Activated naive CD4-positive, alpha-beta T cell treated with anti-CD3 and anti-CD28 coated beads, Interleukin-2, amount 10 ng/mL, durations not matched to agents 7 days and 5 days (primary cell): ENCODE measurements around the gene CFAP65.

Source experiments
- CTCF ChIA-PET: fragments of 350-600 bp; sonication (Branson Sonifier 250); formaldehyde crosslinking; loops from one replicate; lab custom pipeline; 2021; ENCODE audit warnings: antibody characterized with exemption; lab: Charles Lee
- DNase-seq: peaks from one replicate; pipeline ENCODE4 v3.0.0-alpha.2; 2020
- H3K27ac Mint-ChIP-seq: one replicate; pipeline ENCODE4 v1.8.0; 2021; ENCODE audit warnings: mild to moderate bottlenecking, moderate library complexity, mixed read lengths
- H3K27me3 Mint-ChIP-seq: one replicate; pipeline ENCODE4 v1.8.0; 2021; ENCODE audit warnings: mild to moderate bottlenecking, mixed read lengths
- H3K36me3 Mint-ChIP-seq: one replicate; pipeline ENCODE4 v1.8.0; 2021; ENCODE audit warnings: mixed read lengths
- H3K4me1 Mint-ChIP-seq: one replicate; pipeline ENCODE4 v1.8.0; 2021; ENCODE audit warnings: mixed read lengths
- H3K4me3 Mint-ChIP-seq: one replicate; pipeline ENCODE4 v1.8.0; 2021; ENCODE audit warnings: mild to moderate bottlenecking, moderate library complexity, mixed read lengths
- H3K9me3 Mint-ChIP-seq: one replicate; pipeline ENCODE4 v1.8.0; 2021; ENCODE audit warnings: mixed read lengths

CFAP65 gene

DNA sequence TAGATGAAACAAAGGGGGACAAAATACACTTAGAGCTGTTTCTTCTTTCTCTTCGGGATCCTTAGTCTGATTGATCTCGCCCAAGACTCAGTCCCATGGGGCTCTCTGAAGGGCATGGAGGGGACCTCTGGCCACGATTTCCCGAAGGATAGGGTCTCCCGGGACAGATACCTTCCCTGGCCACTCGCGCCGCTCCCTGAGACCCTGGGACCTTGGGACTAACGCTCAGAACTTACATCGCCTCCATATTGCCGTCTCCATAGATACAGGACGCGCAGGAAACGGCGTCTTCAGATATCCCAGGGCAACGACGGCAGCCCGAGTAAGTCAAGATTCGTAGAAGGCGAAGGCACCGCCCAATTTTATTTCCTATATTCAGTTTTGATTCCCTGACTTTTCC, at the start of gene CFAP65:
Gene CFAP65, minus strand, starts transcription at position 265 of the 400 bp plus-strand sequence. CDS start 2,468 bp downstream, outside the sequence.
- peak; percentile 59 for DNase-seq
- Mint-ChIP-seq H3K9me3 (no peaks in the 10 kb centered on the region), H3K36me3 (no peaks in the 10 kb centered on the region), H3K4me3 (peak within 1 kb of the TSS; percentile 42), H3K27ac (no peak within 1 kb of the TSS), H3K27me3 (peaks cover 59% of the 10 kb centered on the region), H3K4me1 (peaks cover 9% of the 10 kb centered on the region)
- CTCF ChIA-PET: interaction anchor here (0.9 to 3.7 kb wide), 6 partner anchors 11 to 80 kb away, joined by 3 to 16 read pairs (median 4); no protein-coding TSS in a partner anchor

GRCh38 chr2:219090436-219091299, 49.4 kb upstream of the CFAP65 start:
- Mint-ChIP-seq H3K4me1 (no peaks in the 10 kb centered on the region), H3K36me3 (peaks cover 4% of the 10 kb centered on the region), H3K9me3 (no peaks in the 10 kb centered on the region), H3K27me3 (no peaks in the 10 kb centered on the region), H3K4me3 (no peak overlapping the region), H3K27ac (no peak overlapping the region)
- CTCF ChIA-PET: interaction anchor here (0.8 to 2.2 kb wide), 7 partner anchors 9 to 61 kb away, joined by 3 to 12 read pairs (median 4); no protein-coding TSS in a partner anchor
- no peak for DNase-seq

- Mint-ChIP-seq H3K27me3 (no peaks in the 10 kb centered on the region), H3K9me3 (no peaks in the 10 kb centered on the region), H3K27ac (no peak overlapping the region), H3K4me1 (peaks cover 8% of the 10 kb centered on the region), H3K36me3 (peaks cover 4% of the 10 kb centered on the region), H3K4me3 (no peak overlapping the region)
- DNase-seq: no peak
- CTCF ChIA-PET: interaction anchor here (1.8 kb wide), 1 partner anchor 30 kb away, joined by 8 read pairs; no protein-coding TSS in a partner anchor
Observed at GRCh38 chr2:219089330-219089729, 48.0 kb upstream of the CFAP65 start.

- Mint-ChIP-seq H3K4me3 (no peak overlapping the region), H3K27me3 (no peaks in the 10 kb centered on the region), H3K36me3 (peaks cover 4% of the 10 kb centered on the region), H3K4me1 (peaks cover 8% of the 10 kb centered on the region), H3K9me3 (no peaks in the 10 kb centered on the region), H3K27ac (no peak overlapping the region)
- DNase-seq: no peak
- CTCF ChIA-PET: interaction anchor here (1.3 to 2.1 kb wide), 6 partner anchors 9 to 77 kb away, joined by 4 to 9 read pairs (median 4); no protein-coding TSS in a partner anchor
Observed at GRCh38 chr2:219087848-219088247, 46.5 kb upstream of the CFAP65 start.

DNA sequence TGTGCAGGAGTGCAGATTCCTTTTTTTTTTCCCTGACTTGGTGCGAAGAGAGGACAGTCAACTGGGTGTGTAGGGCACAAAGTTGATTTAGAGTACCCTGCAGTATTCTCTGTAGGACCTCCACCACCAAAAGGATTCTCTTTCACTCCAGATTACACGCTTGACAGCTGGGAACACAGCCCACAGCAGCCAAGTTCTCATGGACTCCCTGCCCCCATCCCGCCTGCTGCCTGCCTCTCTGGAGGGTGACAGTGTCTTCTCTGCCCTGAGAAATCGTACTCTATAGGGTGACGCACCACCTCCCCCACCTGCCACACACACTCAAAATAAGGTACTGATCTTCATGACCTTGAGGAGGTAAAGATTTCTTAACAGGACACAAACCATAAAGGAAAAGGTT, 46.0 kb upstream of the CFAP65 start:
- no peaks in the 10 kb centered on the region for H3K27me3 Mint-ChIP-seq
- H3K36me3 Mint-ChIP-seq: peaks cover 4% of the 10 kb centered on the region
- CTCF ChIA-PET: interaction anchor here (0.6 to 2.1 kb wide), 7 partner anchors 9 to 77 kb away, joined by 4 to 9 read pairs (median 5); no protein-coding TSS in a partner anchor
- H3K4me1 Mint-ChIP-seq: peaks cover 8% of the 10 kb centered on the region
- H3K4me3 Mint-ChIP-seq: no peak overlapping the region
- no peaks in the 10 kb centered on the region for H3K9me3 Mint-ChIP-seq
- H3K27ac Mint-ChIP-seq: no peak overlapping the region
- no peak for DNase-seq

DNA sequence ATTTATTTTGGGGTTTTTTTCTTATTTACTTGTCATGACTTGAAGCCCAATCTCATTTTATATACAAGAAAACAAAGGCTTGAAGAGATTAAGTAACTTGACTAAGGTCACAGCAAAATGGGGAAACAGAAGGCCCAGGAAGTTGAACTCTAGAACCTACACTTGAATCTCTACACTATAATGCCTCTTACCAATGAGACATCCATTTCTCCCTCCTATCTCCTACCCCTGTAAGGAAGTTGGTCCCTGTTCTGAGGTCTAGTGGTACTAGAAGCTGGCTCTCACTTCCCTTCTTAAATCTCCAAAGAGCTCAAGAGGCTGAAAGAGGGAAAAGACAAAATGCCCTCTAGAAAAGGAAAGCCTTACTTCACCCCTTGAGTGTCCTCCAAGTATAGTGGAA, 44.9 kb upstream of the CFAP65 start:
- peaks cover 4% of the 10 kb centered on the region for H3K36me3 Mint-ChIP-seq
- no peak for DNase-seq
- peaks cover 8% of the 10 kb centered on the region for H3K4me1 Mint-ChIP-seq
- no peaks in the 10 kb centered on the region for H3K9me3 Mint-ChIP-seq
- H3K4me3 Mint-ChIP-seq: no peak overlapping the region
- CTCF ChIA-PET: interaction anchor here (0.7 to 1.7 kb wide), 5 partner anchors 8 to 111 kb away, joined by 3 to 5 read pairs (median 4); no protein-coding TSS in a partner anchor
- H3K27me3 Mint-ChIP-seq: no peaks in the 10 kb centered on the region
- H3K27ac Mint-ChIP-seq: no peak overlapping the region

- no peak overlapping the region for H3K4me3 Mint-ChIP-seq
- no peak for DNase-seq
- H3K27me3 Mint-ChIP-seq: no peaks in the 10 kb centered on the region
- H3K36me3 Mint-ChIP-seq: no peaks in the 10 kb centered on the region
- CTCF ChIA-PET: interaction anchor here (0.8 to 1.8 kb wide), 6 partner anchors 10 to 105 kb away, joined by 3 to 5 read pairs (median 4); no protein-coding TSS in a partner anchor
- peaks cover 8% of the 10 kb centered on the region for H3K4me1 Mint-ChIP-seq
- H3K9me3 Mint-ChIP-seq: no peaks in the 10 kb centered on the region
- no peak overlapping the region for H3K27ac Mint-ChIP-seq
Observed at GRCh38 chr2:219084791-219085190, 43.5 kb upstream of the CFAP65 start.

- CTCF ChIA-PET: interaction anchor here (0.8 kb wide), 1 partner anchor 24 kb away, joined by 3 read pairs; no protein-coding TSS in a partner anchor
Observed at GRCh38 chr2:219082332-219082958, 41.1 kb upstream of the CFAP65 start.

GRCh38 chr2:219081701-219082331, 40.5 kb upstream of the CFAP65 start:
- peaks cover 8% of the 10 kb centered on the region for H3K4me1 Mint-ChIP-seq
- CTCF ChIA-PET: no interaction called here

More at GRCh38 chr2:219082332-219082958, 41.1 kb upstream of the CFAP65 start:
- no peak overlapping the region for H3K4me3 Mint-ChIP-seq
- no peak for DNase-seq
- peaks cover 8% of the 10 kb centered on the region for H3K4me1 Mint-ChIP-seq
- peaks cover 2% of the 10 kb centered on the region for H3K36me3 Mint-ChIP-seq
- no peaks in the 10 kb centered on the region for H3K27me3 Mint-ChIP-seq
- no peak overlapping the region for H3K27ac Mint-ChIP-seq
- H3K9me3 Mint-ChIP-seq: no peaks in the 10 kb centered on the region

DNA sequence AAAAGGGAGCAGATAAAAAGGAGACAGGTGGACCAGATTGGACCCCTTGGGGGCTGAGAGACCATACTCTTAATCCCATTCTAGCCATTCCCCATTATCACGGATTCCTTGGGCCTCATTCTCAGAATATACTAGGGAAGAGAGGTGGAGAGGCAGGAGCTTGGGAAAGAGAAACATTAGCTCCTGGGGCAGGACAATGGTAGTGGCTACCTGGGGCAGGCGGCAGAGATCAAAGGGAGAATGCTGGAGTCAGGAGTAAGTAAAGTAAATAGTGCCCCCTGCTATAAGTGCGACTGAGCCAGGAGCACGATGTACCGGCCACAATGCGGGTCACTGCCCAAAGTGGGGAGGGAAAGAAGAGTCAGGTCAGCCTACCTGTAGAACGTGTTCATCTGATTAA, 39.8 kb upstream of the CFAP65 start:
- Mint-ChIP-seq H3K4me3 (no peak overlapping the region), H3K27ac (no peak overlapping the region), H3K9me3 (no peaks in the 10 kb centered on the region), H3K4me1 (peaks cover 8% of the 10 kb centered on the region), H3K27me3 (no peaks in the 10 kb centered on the region), H3K36me3 (peaks cover 2% of the 10 kb centered on the region)
- CTCF ChIA-PET: interaction anchor here (0.7 to 1.9 kb wide), 5 partner anchors 13 to 204 kb away, joined by 3 to 7 read pairs (median 4); no protein-coding TSS in a partner anchor
- no peak for DNase-seq

More at GRCh38 chr2:219081701-219082331, 40.5 kb upstream of the CFAP65 start:
- no peak overlapping the region for H3K27ac Mint-ChIP-seq
- peaks cover 2% of the 10 kb centered on the region for H3K36me3 Mint-ChIP-seq
- no peaks in the 10 kb centered on the region for H3K9me3 Mint-ChIP-seq
- DNase-seq: no peak
- no peak overlapping the region for H3K4me3 Mint-ChIP-seq
- no peaks in the 10 kb centered on the region for H3K27me3 Mint-ChIP-seq

DNA sequence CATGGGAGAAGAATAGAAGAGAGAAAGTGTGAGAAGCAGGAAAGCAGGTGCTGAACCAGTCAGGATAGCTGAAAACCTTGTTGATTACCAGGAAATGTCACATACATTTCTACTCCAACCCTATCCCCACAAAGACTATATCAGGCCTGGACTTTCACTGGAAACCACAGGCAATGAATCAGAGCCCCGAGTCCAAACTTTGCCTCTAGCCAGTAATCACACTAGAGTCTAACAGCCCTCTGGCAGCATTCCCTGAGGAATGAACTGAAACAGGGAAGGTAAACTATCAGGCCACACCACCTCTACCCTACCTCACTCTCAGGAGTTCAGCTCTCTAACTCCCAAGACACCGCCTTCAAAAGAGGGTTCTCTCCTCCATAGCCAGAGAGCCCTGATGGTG, 38.1 kb upstream of the CFAP65 start:
- Mint-ChIP-seq H3K4me3 (no peak overlapping the region), H3K9me3 (no peaks in the 10 kb centered on the region), H3K36me3 (peaks cover 13% of the 10 kb centered on the region), H3K27ac (no peak overlapping the region), H3K27me3 (no peaks in the 10 kb centered on the region), H3K4me1 (no peaks in the 10 kb centered on the region)
- CTCF ChIA-PET: interaction anchor here (1.3 to 1.9 kb wide), 3 partner anchors 9 to 40 kb away, joined by 4 to 7 read pairs (median 7); no protein-coding TSS in a partner anchor
- DNase-seq: no peak

DNA sequence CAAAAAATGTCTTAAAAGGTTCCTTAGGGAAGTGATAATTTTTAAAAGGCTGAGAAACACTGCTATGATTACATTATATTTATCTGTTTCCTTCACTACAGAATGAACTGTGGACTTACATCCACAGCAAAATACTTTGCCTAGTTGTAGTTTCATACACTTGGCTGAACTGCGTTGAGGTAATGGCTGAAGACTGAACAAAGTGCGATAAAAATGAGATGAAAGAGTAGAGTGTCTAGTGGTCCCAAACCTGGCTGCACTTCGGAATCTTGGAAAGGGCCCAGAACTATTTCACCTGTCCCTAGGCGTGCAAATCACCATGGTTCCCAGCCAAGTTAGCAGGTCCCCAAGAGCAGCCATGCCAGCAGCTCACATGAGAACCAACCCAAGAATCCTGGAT, 37.6 kb upstream of the CFAP65 start:
- no peak overlapping the region for H3K27ac Mint-ChIP-seq
- CTCF ChIA-PET: interaction anchor here (0.6 to 1.9 kb wide), 3 partner anchors 8 to 41 kb away, joined by 4 to 7 read pairs (median 5); no protein-coding TSS in a partner anchor
- no peaks in the 10 kb centered on the region for H3K4me1 Mint-ChIP-seq
- H3K9me3 Mint-ChIP-seq: no peaks in the 10 kb centered on the region
- peaks cover 16% of the 10 kb centered on the region for H3K36me3 Mint-ChIP-seq
- no peaks in the 10 kb centered on the region for H3K27me3 Mint-ChIP-seq
- no peak overlapping the region for H3K4me3 Mint-ChIP-seq
- no peak for DNase-seq

DNA sequence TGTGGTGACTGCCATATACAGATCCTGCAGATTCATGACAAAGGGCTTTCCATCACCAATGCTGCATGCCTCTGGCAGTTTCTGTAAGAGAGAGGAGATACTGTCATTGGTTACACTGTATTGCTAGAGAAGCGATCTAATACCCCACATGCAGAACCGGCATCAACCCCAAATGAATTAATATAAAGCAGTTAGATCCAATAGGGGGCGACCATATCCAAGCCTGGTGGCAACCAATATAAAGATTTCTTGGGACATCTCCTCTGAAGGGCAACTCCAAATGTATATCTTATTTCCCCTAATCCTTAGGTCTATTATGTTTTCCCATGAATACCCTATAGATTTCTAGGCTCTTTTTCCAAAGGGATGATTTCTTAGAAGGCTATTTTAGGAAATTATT, 36.8 kb upstream of the CFAP65 start:
- H3K27me3 Mint-ChIP-seq: no peaks in the 10 kb centered on the region
- no peaks in the 10 kb centered on the region for H3K9me3 Mint-ChIP-seq
- peaks cover 17% of the 10 kb centered on the region for H3K36me3 Mint-ChIP-seq
- no peak overlapping the region for H3K27ac Mint-ChIP-seq
- H3K4me3 Mint-ChIP-seq: no peak overlapping the region
- no peak for DNase-seq
- no peaks in the 10 kb centered on the region for H3K4me1 Mint-ChIP-seq
- CTCF ChIA-PET: interaction anchor here (0.6 to 1.3 kb wide), 2 partner anchors 8 to 10 kb away, joined by 4 to 5 read pairs; no protein-coding TSS in a partner anchor
